Natural killer cell treated with Interleukin-12 subunit alpha and Interleukin-12 subunit beta and Interleukin-15 and Interleukin-18, amount 100 ng/mL, for 72 hours (primary cell): ENCODE data around the gene ASPHD2. TPM values are rescaled to one million over a fixed set of nuclear protein-coding genes. Genes with fewer than 3 reads are reported as not detected.
"Not testable (repeated sequence)": the region's sequence is repeated elsewhere in the genome, so short reads cannot be mapped to it uniquely, and the experiment has no call there.

Experiments
- ATAC-seq, 2 donors: fragments of 150-1000 bp; cut with Tn5 transposase in 1 of 2; sonication (Bioruptor Pico), chemical (Tn5 transposase) in 1 of 2; 2 replicates each; pipeline ENCODE4 v1.10.0; 2021
- DNase-seq: peaks from one replicate; pipeline ENCODE4 v3.0.0; 2022; ENCODE audit warnings: low spot score
- H3K27ac Mint-ChIP-seq, 2 donors: 1 replicate in 1 of 2; 2 replicates in 1 of 2; pipeline ENCODE4 v1.8.0; 2022; ENCODE audit warnings: mixed read lengths in 2 of 2, mild to moderate bottlenecking in 1 of 2, moderate library complexity in 1 of 2
- H3K27me3 Mint-ChIP-seq, 2 donors: 1 replicate in 1 of 2; 2 replicates in 1 of 2; pipeline ENCODE4 v1.8.0; 2022; ENCODE audit warnings: mixed read lengths in 2 of 2
- H3K36me3 Mint-ChIP-seq: one replicate; pipeline ENCODE4 v1.8.0; 2022; ENCODE audit warnings: mixed read lengths
- H3K4me1 Mint-ChIP-seq, 2 donors: 1 replicate in 1 of 2; 2 replicates in 1 of 2; pipeline ENCODE4 v1.8.0; 2022; ENCODE audit warnings: low read depth in 2 of 2, mixed read lengths in 2 of 2, mild to moderate bottlenecking in 1 of 2
- H3K4me3 Mint-ChIP-seq: one replicate; pipeline ENCODE4 v1.8.0; 2022; ENCODE audit warnings: mixed read lengths
- H3K9me3 Mint-ChIP-seq: 2 replicates; pipeline ENCODE4 v1.8.0; 2022; ENCODE audit warnings: mixed read lengths
- total RNA-seq, 2 donors: library from RNA; stranded (reverse); gene quantifications; one replicate each; pipeline ENCODE4 v1.2.3, GENCODE V29; 2022

The ASPHD2 gene
- total RNA-seq, 2 donors from 2014 or later: 8.5 to 13.6 TPM

DNA sequence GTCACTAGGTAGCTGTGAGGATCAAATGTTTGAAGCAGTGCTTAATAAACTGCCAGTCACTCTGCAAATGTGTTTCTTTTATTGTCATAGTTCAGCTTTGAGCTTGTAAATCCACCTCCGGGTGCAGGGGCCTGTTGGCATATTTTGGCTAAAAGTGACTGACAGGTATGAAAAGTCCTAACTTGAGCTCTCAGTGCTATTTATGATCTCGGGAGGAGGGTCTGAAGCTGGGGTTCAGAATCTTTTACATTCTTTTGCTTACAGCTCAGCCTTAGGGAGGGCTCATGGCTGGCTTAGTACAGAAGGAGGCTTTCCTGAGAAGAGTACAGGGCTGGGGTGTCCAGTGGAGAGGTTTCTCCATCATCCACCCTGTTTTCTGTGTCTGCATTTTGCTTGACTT, 1.5 kb downstream of the ASPHD2 start:
- no peak for DNase-seq
- Mint-ChIP-seq H3K9me3 (no peaks in the 10 kb centered on the region), H3K36me3 (peaks cover 11% of the 10 kb centered on the region), H3K27ac (peak overlapping the region; percentile 62 to 87), H3K27me3 (peaks cover 0 to 4% of the 10 kb centered on the region in 2 donors), H3K4me3 (peak overlapping the region; percentile 87), H3K4me1 (peaks cover 52 to 54% of the 10 kb centered on the region in 2 donors)
- no peak for ATAC-seq

- DNase-seq: no peak
- Mint-ChIP-seq H3K27me3 (peaks cover 0 to 4% of the 10 kb centered on the region in 2 donors), H3K4me3 (peak overlapping the region; percentile 87), H3K36me3 (peaks cover 11% of the 10 kb centered on the region), H3K27ac (peak overlapping the region; percentile 62 to 87), H3K9me3 (no peaks in the 10 kb centered on the region), H3K4me1 (peaks cover 58 to 60% of the 10 kb centered on the region in 2 donors)
- ATAC-seq: no peak
Measured at GRCh38 chr22:26431261-26431995, 2.4 kb downstream of the ASPHD2 start.

GRCh38 chr22:26432619-26433311, 3.7 kb downstream of the ASPHD2 start:
- Mint-ChIP-seq H3K27me3 (no peaks in the 10 kb centered on the region), H3K4me1 (peaks cover 58% of the 10 kb centered on the region in 2 donors), H3K27ac (no peak overlapping the region), H3K4me3 (no peak overlapping the region), H3K36me3 (peaks cover 11% of the 10 kb centered on the region), H3K9me3 (no peaks in the 10 kb centered on the region)
- ATAC-seq: no peak
- no peak for DNase-seq

GRCh38 chr22:26433805-26434204, 4.7 kb downstream of the ASPHD2 start:
- Mint-ChIP-seq H3K9me3 (no peaks in the 10 kb centered on the region), H3K4me1 (peaks cover 49 to 53% of the 10 kb centered on the region in 2 donors), H3K27ac (no peak overlapping the region), H3K27me3 (no peaks in the 10 kb centered on the region), H3K36me3 (peaks cover 7% of the 10 kb centered on the region), H3K4me3 (no peak overlapping the region)
- ATAC-seq: no peak
- DNase-seq: no peak

GRCh38 chr22:26435327-26436093, 6.5 kb downstream of the ASPHD2 start:
- Mint-ChIP-seq H3K27ac (no peak overlapping the region), H3K27me3 (no peaks in the 10 kb centered on the region), H3K9me3 (no peaks in the 10 kb centered on the region), H3K4me3 (no peak overlapping the region), H3K4me1 (peaks cover 38 to 41% of the 10 kb centered on the region in 2 donors), H3K36me3 (peaks cover 4% of the 10 kb centered on the region)
- DNase-seq (no peak), ATAC-seq (no peak)

DNA sequence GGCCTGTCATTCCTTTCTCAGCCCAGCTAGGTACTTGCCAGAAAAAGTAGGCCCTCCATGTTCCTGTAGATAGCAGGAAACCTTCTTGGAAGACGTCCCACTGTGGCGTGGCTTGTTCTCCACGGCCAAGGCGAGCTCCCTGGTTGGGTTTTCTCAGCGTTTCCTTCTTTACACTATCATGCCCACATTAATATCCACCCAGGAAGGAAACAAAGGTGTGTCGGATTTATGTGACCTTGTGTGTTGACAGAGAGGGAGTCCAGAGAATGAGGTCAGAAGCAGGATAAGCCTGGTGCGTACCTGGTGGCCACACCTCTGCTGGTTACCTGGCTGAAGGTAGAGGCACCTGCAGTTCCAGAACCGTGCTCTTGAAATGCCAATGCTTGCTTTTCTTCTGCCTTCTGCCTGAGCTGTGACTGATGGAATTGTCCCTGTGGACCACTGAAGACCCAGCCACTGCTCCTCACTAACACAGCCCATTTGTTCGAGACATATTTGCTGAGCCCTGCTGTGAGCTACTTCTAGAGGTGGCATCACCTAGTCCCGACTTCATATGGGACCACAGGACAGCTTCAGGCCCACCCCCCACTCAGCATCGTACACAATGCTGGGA, 7.9 kb downstream of the ASPHD2 start:
- Mint-ChIP-seq H3K4me1 (peaks cover 25 to 28% of the 10 kb centered on the region in 2 donors), H3K27ac (no peak overlapping the region), H3K4me3 (no peak overlapping the region), H3K9me3 (no peaks in the 10 kb centered on the region), H3K27me3 (no peaks in the 10 kb centered on the region), H3K36me3 (peaks cover 4% of the 10 kb centered on the region)
- ATAC-seq (no peak), DNase-seq (no peak)

GRCh38 chr22:26437694-26438392, 8.8 kb downstream of the ASPHD2 start:
- H3K27me3 Mint-ChIP-seq: no peaks in the 10 kb centered on the region
- peaks cover 4% of the 10 kb centered on the region for H3K36me3 Mint-ChIP-seq
- H3K4me1 Mint-ChIP-seq: peaks cover 19 to 20% of the 10 kb centered on the region in 2 donors
- no peak for DNase-seq
- H3K9me3 Mint-ChIP-seq: no peaks in the 10 kb centered on the region
- no peak overlapping the region for H3K27ac Mint-ChIP-seq
- H3K4me3 Mint-ChIP-seq: no peak overlapping the region
- no peak for ATAC-seq

DNA sequence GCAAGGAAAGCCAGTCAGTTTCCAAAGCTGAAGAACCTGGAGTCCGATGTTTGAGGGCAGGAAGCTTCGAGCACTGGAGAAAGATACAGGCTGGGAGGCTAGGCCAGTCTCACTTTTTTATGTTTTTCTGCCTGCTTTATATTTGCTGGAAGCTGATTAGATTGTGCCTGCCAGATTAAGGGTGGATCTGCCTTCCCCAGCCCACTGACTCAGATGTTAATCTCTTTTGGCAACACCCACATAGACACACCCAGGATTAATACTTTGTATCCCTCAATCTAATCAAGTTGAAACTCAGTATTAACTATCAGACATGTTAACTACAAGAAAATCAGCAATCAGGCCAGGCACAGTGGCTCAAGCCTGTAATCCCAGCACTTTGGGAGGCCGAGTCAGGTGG, 9.7 kb downstream of the ASPHD2 start:
- not testable (repeated sequence) for DNase-seq, H3K27me3 Mint-ChIP-seq, H3K36me3 Mint-ChIP-seq, H3K27ac Mint-ChIP-seq, H3K4me3 Mint-ChIP-seq, ATAC-seq, H3K9me3 Mint-ChIP-seq
- H3K4me1 Mint-ChIP-seq: peaks cover 16 to 20% of the 10 kb centered on the region in 2 donors

GRCh38 chr22:26439559-26439958, 10.5 kb downstream of the ASPHD2 start:
- Mint-ChIP-seq H3K4me1 (peaks cover 16 to 20% of the 10 kb centered on the region in 2 donors), H3K27ac (no peak overlapping the region), H3K27me3 (no peaks in the 10 kb centered on the region)

DNA sequence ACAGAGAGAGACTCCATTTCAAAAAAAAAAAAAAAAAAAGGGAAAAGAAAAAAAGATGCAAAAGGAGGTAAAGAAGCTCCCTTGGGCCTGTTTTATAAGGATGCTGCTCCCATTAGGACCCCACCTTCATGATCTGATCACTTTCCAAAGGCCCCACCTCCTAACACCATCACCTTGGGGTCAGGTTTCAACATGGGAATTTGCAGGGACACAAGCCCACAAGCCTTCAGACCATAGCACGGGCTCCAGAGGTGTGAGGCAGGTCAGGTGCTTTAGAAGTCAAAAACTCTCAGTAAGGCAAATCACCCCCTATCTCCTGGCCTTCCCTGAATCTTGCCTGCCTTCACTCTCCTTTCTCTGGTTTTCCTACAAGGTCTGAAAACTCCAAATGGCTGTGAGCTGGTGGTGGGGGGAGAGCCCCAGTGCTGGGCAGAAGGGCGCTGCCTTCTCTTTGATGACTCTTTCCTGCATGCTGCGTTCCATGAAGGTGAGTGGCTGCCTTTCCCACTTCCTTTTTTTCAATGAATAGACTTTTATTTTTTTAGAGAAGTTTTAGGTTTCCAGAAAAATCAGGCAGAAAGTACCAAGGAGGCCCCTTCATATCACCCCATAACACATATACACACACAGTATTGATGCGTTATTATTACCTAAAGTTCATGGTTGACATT, 13.2 kb downstream of the ASPHD2 start:
- Mint-ChIP-seq H3K36me3 (no peaks in the 10 kb centered on the region), H3K27ac (no peak overlapping the region), H3K27me3 (no peaks in the 10 kb centered on the region), H3K9me3 (no peaks in the 10 kb centered on the region), H3K4me3 (no peak overlapping the region), H3K4me1 (peaks cover 0 to 7% of the 10 kb centered on the region in 2 donors)
- ATAC-seq: no peak
- DNase-seq: no peak

More at GRCh38 chr22:26439559-26439958, 10.5 kb downstream of the ASPHD2 start:
- no peaks in the 10 kb centered on the region for H3K9me3 Mint-ChIP-seq
- DNase-seq (no peak), ATAC-seq (no peak)
- H3K4me3 Mint-ChIP-seq: no peak overlapping the region
- H3K36me3 Mint-ChIP-seq: peaks cover 4% of the 10 kb centered on the region

- H3K27me3 Mint-ChIP-seq: no peaks in the 10 kb centered on the region
- ATAC-seq: no peak
- no peak for DNase-seq
- no peak overlapping the region for H3K4me3 Mint-ChIP-seq
- H3K4me1 Mint-ChIP-seq: peaks cover 0 to 4% of the 10 kb centered on the region in 2 donors
- no peaks in the 10 kb centered on the region for H3K9me3 Mint-ChIP-seq
- no peak overlapping the region for H3K27ac Mint-ChIP-seq
- no peaks in the 10 kb centered on the region for H3K36me3 Mint-ChIP-seq
Measured at GRCh38 chr22:26443901-26444690, 15.0 kb downstream of the ASPHD2 start.

DNA sequence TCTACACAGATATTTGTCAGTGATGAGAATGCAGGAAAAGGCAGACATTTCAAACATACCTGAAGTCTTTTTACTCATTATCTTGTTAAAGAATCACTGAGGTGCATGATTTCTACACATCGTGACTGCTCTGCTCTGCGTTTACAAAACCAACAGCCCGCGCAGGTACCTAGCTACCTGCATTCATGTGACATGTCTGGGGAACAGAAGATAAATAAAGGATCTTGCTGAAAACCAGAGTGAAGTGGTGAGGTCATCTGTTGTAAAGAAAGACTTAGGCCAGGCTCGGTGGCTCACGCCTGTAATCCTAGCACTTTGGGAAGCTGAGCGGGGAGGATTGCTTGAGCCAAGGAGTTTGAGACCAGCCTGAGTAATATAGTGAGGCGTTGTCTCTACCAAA, 15.7 kb downstream of the ASPHD2 start:
- ATAC-seq (no peak), DNase-seq (no peak)
- H3K4me3 Mint-ChIP-seq: no peak overlapping the region
- H3K4me1 Mint-ChIP-seq: peaks cover 0 to 4% of the 10 kb centered on the region in 2 donors
- no peaks in the 10 kb centered on the region for H3K9me3 Mint-ChIP-seq
- no peaks in the 10 kb centered on the region for H3K27me3 Mint-ChIP-seq
- H3K36me3 Mint-ChIP-seq: no peaks in the 10 kb centered on the region
- no peak overlapping the region for H3K27ac Mint-ChIP-seq
